Liver (tissue), 3 donors: ENCODE results near the gene QKI.

Experiments used
- CTCF ChIP-seq: fragments of 150-350 bp; IDR thresholded peaks from 2 replicates; pipeline ENCODE4 v1.5.1; 2017; ENCODE audit warnings: improper control_type of control experiment, low read depth, low read length; ENCODE audit not compliant: missing input control
- EGR1 ChIP-seq, 2 donors: IDR thresholded peaks; 2 replicates each; pipeline ENCODE4 v1.6.1; 2016 to 2018; ENCODE audit warnings: antibody characterized with exemption in 2 of 2, low read depth in 2 of 2
- FOXA1 ChIP-seq: IDR thresholded peaks from 2 replicates; pipeline ENCODE4 v1.6.1; 2016; ENCODE audit warnings: antibody characterized with exemption
- FOXA2 ChIP-seq: IDR thresholded peaks from 2 replicates; pipeline ENCODE4 v1.6.1; 2016; ENCODE audit warnings: antibody characterized with exemption
- JUND ChIP-seq, 2 donors: IDR thresholded peaks; 2 replicates each; pipeline ENCODE4 v1.6.1; 2016; ENCODE audit warnings: antibody characterized with exemption in 2 of 2
- MAX ChIP-seq: IDR thresholded peaks from 2 replicates; pipeline ENCODE4 v1.6.1; 2016; ENCODE audit warnings: antibody characterized with exemption
- RAD21 ChIP-seq, 2 donors: IDR thresholded peaks; 2 replicates each; pipeline ENCODE4 v1.6.1; 2016; ENCODE audit warnings: antibody characterized with exemption in 2 of 2, mild to moderate bottlenecking in 2 of 2
- RXRA ChIP-seq, 2 donors: IDR thresholded peaks; 2 replicates each; pipeline ENCODE4 v1.6.1; 2017 to 2018; ENCODE audit warnings: antibody characterized with exemption in 2 of 2, mild to moderate bottlenecking in 1 of 2
- SP1 ChIP-seq: IDR thresholded peaks from 2 replicates; pipeline ENCODE4 v1.6.1; 2018; ENCODE audit warnings: antibody characterized with exemption, mild to moderate bottlenecking
- TAF1 ChIP-seq: conservative IDR thresholded peaks from 2 replicates; pipeline ENCODE4 v1.6.1; 2016; ENCODE audit warnings: antibody characterized with exemption, mild to moderate bottlenecking
- donor health status: healthy.
- donor health status: healthy.

- TF ChIP-seq CTCF (no peak), MAX (no peak), RXRA (IDR thresholded peaks at IDR 0.05) (peak; percentile 6 to 17), TAF1 (peak; percentile 42), JUND (IDR thresholded peaks at IDR 0.05) (no peak), RAD21 (IDR thresholded peaks at IDR 0.05) (no peak), FOXA1 (no peak), EGR1 (IDR thresholded peaks at IDR 0.05; ENCODE audit: low read depth in 2 of 2) (no peak), SP1 (peak; percentile 18), FOXA2 (no peak)
Measured at GRCh38 chr6:163446549-163446948, 32.0 kb downstream of the QKI start.
